ENCODE results near the gene FXYD7. TPM values are rescaled to one million over a fixed set of nuclear protein-coding genes. Genes with fewer than 3 reads are reported as not detected.
A peak's percentile ranks its signal among the peaks of the same experiment; 100 is the strongest.

The FXYD7 gene
- total RNA-seq, 1 experiment from 2014 or later = not detected

DNA sequence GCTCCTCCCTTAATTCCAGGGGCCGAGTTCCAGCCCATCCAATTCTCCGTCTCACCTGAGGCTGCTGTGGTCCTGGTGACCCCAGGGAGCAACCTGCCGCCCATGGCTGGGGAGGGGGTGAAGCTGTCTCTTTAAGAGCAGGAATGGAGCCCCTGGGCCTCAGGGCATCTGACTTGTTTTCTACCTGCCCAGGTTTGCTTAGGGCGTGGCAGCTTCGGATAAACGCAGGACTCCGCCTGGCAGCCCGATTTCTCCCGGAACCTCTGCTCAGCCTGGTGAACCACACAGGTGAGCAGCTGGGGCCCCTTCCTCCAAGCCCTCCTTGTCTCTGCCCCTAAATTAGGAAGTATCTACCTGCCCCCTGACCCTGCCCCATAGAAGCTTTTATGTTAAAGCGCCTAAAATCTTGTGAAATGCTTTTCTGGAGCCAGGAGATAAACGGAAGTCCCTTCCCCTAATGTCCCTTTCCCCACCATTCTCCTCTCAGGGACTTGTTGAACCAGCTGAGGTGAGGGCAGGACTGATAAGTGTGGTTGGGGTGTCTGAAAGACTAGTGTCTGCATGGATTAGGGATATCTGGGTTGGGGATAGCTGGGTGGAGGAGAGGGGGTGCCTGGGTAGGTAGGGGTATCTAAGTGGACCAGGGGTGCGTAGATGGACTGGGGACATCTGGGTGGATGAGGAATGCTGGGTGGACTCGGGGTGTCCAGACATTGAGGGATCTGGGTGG, 26.8 kb upstream of the FXYD7 start:
- no peak overlapping the region for H3K27ac Mint-ChIP-seq (ENCODE audit: low read depth, unreplicated experiment)
- TF ChIP-seq, protein P1, sequence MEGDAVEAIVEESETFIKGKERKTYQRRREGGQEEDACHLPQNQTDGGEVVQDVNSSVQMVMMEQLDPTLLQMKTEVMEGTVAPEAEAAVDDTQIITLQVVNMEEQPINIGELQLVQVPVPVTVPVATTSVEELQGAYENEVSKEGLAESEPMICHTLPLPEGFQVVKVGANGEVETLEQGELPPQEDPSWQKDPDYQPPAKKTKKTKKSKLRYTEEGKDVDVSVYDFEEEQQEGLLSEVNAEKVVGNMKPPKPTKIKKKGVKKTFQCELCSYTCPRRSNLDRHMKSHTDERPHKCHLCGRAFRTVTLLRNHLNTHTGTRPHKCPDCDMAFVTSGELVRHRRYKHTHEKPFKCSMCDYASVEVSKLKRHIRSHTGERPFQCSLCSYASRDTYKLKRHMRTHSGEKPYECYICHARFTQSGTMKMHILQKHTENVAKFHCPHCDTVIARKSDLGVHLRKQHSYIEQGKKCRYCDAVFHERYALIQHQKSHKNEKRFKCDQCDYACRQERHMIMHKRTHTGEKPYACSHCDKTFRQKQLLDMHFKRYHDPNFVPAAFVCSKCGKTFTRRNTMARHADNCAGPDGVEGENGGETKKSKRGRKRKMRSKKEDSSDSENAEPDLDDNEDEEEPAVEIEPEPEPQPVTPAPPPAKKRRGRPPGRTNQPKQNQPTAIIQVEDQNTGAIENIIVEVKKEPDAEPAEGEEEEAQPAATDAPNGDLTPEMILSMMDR (IDR thresholded peaks at IDR 0.05; ENCODE audit: unreplicated experiment) = no peak

GRCh38 chr19:35117116-35117515, 25.9 kb upstream of the FXYD7 start:
- Mint-ChIP-seq H3K27ac (ENCODE audit: low read depth, unreplicated experiment) (no peak overlapping the region), H3K4me3 (ENCODE audit: unreplicated experiment) (peak overlapping the region; percentile 57), H3K36me3 (ENCODE audit: insufficient read depth, unreplicated experiment) (peaks cover 7% of the 10 kb centered on the region), H3K9me3 (ENCODE audit: unreplicated experiment) (no peaks in the 10 kb centered on the region), H3K27me3 (ENCODE audit: insufficient read depth, unreplicated experiment) (no peaks in the 10 kb centered on the region), H3K4me1 (ENCODE audit: insufficient read depth, unreplicated experiment) (peaks cover 60% of the 10 kb centered on the region)
- DNase-seq (ENCODE audit: unreplicated experiment) = no peak
- TF ChIP-seq, protein P1 (IDR thresholded peaks at IDR 0.05; ENCODE audit: unreplicated experiment) = no peak
- ChIA-PET POLR2A (interaction anchor here (1.0 to 4.1 kb wide), 8 partner anchors 8 to 202 kb away, joined by 4 to 70 read pairs (median 15); partner anchors contain the start of genes FXYD5 and LGI4), CTCF (interaction anchor here (0.6 to 6.5 kb wide), 10 partner anchors 11 to 147 kb away, joined by 3 to 91 read pairs (median 8); partner anchors contain the start of gene LGI4)
- BruUV-seq (replicated peaks) = no TSS peak
- intact Hi-C loops (cut with micrococcal nuclease) = no loop called here

More for the DNA sequence above, 26.8 kb upstream of the FXYD7 start:
- peak; percentile 79 for DNase-seq (ENCODE audit: unreplicated experiment)
- Mint-ChIP-seq H3K4me1 (ENCODE audit: insufficient read depth, unreplicated experiment) (peaks cover 54% of the 10 kb centered on the region), H3K36me3 (ENCODE audit: insufficient read depth, unreplicated experiment) (peaks cover 7% of the 10 kb centered on the region), H3K4me3 (ENCODE audit: unreplicated experiment) (peak overlapping the region; percentile 57), H3K27me3 (ENCODE audit: insufficient read depth, unreplicated experiment) (no peaks in the 10 kb centered on the region), H3K9me3 (ENCODE audit: unreplicated experiment) (no peaks in the 10 kb centered on the region)
- intact Hi-C loops (cut with micrococcal nuclease) = no loop called here
- no TSS peak for BruUV-seq (replicated peaks)
- POLR2A ChIA-PET = interaction anchor here (0.7 to 4.1 kb wide), 14 partner anchors 9 to 422 kb away, joined by 3 to 70 read pairs (median 5); partner anchors contain the start of genes FXYD5 and LGI4
- CTCF ChIA-PET = interaction anchor here (0.6 to 6.5 kb wide), 15 partner anchors 8 to 154 kb away, joined by 3 to 91 read pairs (median 5); partner anchors contain the start of gene LGI4

- POLR2A ChIA-PET = interaction anchor here (0.7 to 4.1 kb wide), 6 partner anchors 8 to 966 kb away, joined by 3 to 70 read pairs (median 12); partner anchors contain the start of gene LGI4
- H3K9me3 Mint-ChIP-seq (ENCODE audit: unreplicated experiment) = no peaks in the 10 kb centered on the region
- TF ChIP-seq, protein P1 (IDR thresholded peaks at IDR 0.05; ENCODE audit: unreplicated experiment) = no peak
- no peak for DNase-seq (ENCODE audit: unreplicated experiment)
- H3K4me1 Mint-ChIP-seq (ENCODE audit: insufficient read depth, unreplicated experiment) = peaks cover 67% of the 10 kb centered on the region
- H3K27me3 Mint-ChIP-seq (ENCODE audit: insufficient read depth, unreplicated experiment) = no peaks in the 10 kb centered on the region
- H3K27ac Mint-ChIP-seq (ENCODE audit: low read depth, unreplicated experiment) = peak overlapping the region; percentile 24
- intact Hi-C loops (cut with micrococcal nuclease) = no loop called here
- CTCF ChIA-PET = interaction anchor here (0.6 to 6.5 kb wide), 10 partner anchors 10 to 146 kb away, joined by 3 to 91 read pairs (median 7); partner anchors contain the start of gene LGI4
- peaks cover 7% of the 10 kb centered on the region for H3K36me3 Mint-ChIP-seq (ENCODE audit: insufficient read depth, unreplicated experiment)
- H3K4me3 Mint-ChIP-seq (ENCODE audit: unreplicated experiment) = peak overlapping the region; percentile 62
- no TSS peak for BruUV-seq (replicated peaks)
These were observed 25.3 kb upstream of the FXYD7 start for GRCh38 chr19:35117799-35118198.

Measured in MCF 10A (cell line).